T1000 (cell line): ENCODE measurements around the gene PRKAB1.
A peak's percentile ranks its signal among the peaks of the same experiment; 100 is the strongest.
"Not testable (repeated sequence)": the region's sequence is repeated elsewhere in the genome, so short reads cannot be mapped to it uniquely, and the experiment has no call there.

Source experiments
- DNase-seq: peaks from one replicate; lab custom pipeline; 2025; ENCODE audit warnings: mixed read lengths; lab: John Stamatoyannopoulos, UW

PRKAB1 gene

GRCh38 chr12:119667577-119668323 is at the start of gene PRKAB1:
TSS of gene PRKAB1 (plus strand) at chr12:119668133. CDS start at chr12:119668245, 112 bp downstream.
- DNase-seq: peak; percentile 94

- DNase-seq: not testable (repeated sequence)
Measured at GRCh38 chr12:119618328-119618896, 49.5 kb upstream of the PRKAB1 start.

- no peak for DNase-seq
Measured at GRCh38 chr12:119620490-119620889, 47.4 kb upstream of the PRKAB1 start.

DNA sequence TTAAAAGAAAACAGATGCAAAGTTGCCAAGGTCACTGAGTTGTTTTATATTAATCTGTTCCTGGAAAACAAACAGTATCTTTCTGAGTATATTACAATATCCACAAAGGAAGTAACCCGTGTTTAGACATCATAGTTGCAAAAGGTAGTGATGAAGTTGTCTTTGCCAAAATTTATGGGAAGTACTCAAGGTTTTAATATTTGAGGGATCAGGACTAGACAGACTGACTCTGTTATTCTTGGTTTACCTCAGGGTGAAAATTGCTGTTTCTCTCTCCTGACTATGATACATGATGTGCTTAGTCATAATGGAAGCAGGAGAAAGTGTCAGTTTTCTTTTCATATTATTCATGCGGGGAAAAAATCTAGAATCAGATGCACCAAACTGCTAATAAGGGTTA is 46.1 kb upstream of the PRKAB1 start:
- no peak for DNase-seq

- no peak for DNase-seq
Measured at GRCh38 chr12:119624966-119625365, 43.0 kb upstream of the PRKAB1 start.

GRCh38 chr12:119627019-119627643 is 40.8 kb upstream of the PRKAB1 start:
- no peak for DNase-seq

DNA sequence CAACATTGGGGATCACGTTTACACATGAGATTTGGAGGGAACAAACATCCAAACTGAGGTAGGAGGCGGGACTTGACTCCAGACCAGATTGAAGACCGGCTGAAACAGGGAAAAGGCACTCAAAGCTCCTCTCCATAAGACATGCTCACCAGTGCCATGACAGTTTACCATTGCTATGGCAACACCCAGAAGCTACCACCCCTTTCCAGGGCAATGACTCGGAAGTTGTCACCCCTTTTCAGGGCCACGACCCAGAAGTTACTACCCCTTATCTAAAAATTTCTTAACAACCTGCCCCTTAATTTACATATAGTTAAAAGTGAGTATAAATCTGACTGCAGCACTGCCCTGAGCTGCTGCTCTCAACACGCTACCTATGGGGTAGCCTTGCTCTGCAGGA is 40.2 kb upstream of the PRKAB1 start:
- no peak for DNase-seq

GRCh38 chr12:119630223-119630780 is 37.6 kb upstream of the PRKAB1 start:
- no peak for DNase-seq

DNA sequence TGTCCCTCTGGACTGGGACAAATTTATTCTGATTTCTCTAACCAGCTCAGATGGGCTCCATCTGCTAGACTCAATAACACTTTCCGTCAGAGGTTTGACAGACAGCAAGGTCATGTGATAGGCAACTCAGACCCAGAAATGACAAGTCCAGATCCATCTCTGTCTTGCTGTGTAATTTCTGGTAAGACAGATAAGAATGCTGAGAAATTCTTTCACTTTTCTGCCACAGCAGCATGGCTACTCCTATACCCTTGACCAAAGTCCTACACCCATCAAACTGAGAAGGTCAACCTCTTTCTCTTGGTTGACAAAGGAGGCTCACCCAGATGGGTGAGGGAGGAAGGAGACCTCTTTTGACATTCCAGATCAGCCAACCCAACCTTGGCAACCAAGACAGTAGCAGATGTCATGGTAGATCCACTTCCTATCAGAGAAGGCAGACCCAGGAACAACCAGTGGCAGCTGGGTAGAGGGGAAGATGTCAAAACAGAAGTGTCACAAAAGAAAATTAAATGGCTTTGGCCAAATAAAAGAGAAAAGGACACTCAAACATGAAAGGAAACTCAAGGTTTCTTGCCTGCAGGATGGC is 36.9 kb upstream of the PRKAB1 start:
- no peak for DNase-seq

DNA sequence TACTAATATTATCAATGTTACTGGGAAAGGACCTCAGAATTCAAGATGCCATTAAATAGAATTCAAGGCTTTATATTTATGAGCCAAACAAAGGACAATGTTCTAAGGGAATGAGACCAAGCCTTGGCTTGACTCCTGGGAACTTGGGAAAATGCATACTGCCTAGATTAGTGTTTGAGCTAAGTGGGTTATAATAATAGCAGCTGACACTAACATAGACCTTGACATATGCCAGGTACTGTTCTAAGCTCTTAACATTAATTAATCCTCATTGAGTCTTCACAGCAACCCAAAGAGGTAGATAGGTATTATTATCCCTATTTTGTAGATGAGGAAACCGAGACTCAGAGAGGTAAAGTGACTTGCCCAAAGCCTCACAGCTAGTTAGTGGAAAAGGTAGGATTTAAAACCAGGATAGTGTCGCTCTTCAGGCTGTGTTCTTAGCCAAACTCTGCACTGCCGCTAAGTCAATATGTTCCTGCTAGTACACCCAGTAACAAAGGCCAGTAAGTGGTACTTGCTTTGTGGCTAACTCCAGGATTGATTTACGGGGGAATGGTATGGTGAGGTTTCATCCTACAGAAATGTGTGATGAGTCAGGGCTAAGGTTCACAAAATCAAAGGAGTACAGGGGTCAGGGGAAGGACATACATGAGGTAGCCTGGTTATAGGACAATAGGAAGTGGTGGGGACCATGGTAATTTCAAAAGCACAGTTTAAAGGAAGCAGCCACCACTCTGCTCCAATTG is 35.8 kb upstream of the PRKAB1 start:
- no peak for DNase-seq

DNA sequence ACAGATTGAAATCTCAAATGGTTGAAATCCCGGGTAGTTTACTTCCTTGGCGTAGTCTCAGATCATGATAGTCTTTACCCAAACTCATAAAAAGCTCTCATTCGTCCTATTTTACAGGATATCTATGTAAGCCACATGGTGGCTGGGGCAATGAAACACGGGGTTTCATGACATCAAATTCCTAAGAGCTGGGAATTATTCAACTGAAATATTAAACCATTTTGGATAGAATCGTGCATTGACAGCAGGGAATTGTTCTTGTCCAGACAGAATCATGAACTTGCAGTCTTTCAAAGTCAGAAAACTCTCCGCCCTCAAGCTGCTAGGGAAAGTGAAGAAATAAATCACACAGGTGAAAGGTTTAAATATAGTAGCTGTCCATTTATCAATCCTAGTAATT is 33.2 kb upstream of the PRKAB1 start:
- no peak for DNase-seq

DNA sequence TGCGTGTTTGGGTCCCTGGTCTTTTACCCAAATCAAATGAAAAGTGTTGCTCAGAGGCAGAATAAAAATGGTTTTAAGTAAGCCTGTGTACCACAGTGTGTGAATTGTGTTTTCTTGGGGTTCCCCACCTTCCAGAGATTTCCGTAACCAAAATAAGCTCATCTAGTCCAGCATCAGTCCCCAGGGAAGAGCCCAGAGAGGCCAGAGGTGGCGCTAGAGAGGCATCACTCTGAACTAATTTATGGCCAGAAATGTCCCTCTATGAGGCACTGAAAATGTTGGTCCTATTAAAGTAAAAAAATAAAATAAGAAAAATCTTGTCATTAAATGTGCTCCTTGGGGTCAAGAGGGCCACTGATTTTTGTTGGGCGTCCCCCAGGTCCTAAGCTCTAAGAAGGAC is 24.9 kb upstream of the PRKAB1 start:
- DNase-seq: no peak

GRCh38 chr12:119644930-119645329 is 23.0 kb upstream of the PRKAB1 start:
- DNase-seq: no peak

- DNase-seq: no peak
Measured at GRCh38 chr12:119645535-119646059, 22.3 kb upstream of the PRKAB1 start.

DNA sequence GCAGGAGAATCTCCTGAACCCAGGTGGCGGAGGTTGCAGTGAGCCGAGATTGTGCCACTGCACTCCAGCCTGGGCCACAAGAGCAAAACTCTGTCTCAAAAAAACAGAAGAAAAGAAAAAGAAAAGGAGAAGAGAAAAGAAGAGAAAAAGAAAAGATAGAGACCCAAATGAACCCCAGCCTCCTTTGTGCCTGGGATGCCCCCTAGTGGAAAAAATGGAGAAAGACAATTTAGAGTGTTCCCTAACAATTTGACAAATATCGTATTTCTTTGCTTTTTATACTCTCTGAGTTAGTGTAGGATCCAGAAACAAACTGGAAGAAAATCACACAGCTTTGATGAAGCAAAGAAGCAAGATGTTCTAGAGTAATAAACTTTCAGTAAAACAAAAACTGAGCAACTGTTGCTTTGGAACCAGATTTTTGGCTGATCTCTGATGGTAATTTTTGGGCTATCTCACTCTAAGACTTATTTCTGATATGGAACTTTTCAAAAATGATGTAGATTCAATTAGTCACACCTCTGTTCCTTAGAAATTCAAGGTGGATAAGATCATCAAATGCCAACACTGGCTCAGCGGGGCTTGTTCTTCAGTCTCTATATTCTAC is 18.6 kb upstream of the PRKAB1 start:
- DNase-seq: no peak

DNA sequence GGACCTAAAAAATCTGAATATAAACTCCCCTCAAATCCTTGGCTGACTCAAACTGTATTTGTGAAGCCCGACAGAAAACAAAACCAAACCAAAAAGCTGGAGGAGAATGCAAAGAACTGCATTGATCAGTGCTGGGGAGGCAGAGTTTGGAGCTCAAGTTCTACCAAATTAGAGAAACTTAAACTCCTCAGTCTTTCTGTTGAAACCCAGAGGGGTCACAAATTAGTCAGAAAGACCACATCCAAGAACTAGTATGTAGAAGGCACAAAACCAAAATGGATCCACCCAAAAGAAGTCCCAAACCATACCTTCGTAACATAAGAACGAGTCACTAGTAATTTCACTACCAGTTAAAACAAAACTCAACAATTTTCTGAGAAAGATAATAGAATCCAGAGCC is 15.3 kb upstream of the PRKAB1 start:
- DNase-seq: no peak

GRCh38 chr12:119657001-119657400 is 10.9 kb upstream of the PRKAB1 start:
- DNase-seq: not testable (repeated sequence)

- DNase-seq: not testable (repeated sequence)
Measured at GRCh38 chr12:119658166-119658565, 9.8 kb upstream of the PRKAB1 start.

- no peak for DNase-seq
Measured at GRCh38 chr12:119659289-119659897, 8.5 kb upstream of the PRKAB1 start.

DNA sequence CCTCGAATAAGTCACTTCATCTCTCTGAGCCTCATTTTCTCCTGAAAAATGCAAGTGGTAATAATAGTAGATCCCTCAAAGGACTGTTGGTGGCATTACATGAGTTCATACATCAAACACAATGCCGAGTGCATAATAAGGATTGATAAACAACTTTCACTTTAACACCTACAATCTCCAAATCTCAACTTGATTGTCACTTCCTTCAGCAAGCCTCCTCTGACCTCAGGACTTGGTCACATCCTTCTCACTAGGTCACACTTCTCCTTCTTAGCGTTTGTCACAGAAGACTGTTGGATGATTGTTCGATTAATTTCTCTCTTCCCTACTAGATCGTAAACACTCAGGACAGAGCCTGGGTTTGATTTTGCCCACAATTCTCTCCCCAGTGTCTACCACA is 7.9 kb upstream of the PRKAB1 start:
- DNase-seq: no peak

- no peak for DNase-seq
Measured at GRCh38 chr12:119661882-119662281, 6.1 kb upstream of the PRKAB1 start.
